ENCODE measurements around the gene MAP4. TPM values are rescaled to one million over a fixed set of nuclear protein-coding genes. Genes with fewer than 3 reads are reported as not detected.

Gene MAP4
- total RNA-seq, 1 experiment from 2014 or later = 137 TPM

DNA sequence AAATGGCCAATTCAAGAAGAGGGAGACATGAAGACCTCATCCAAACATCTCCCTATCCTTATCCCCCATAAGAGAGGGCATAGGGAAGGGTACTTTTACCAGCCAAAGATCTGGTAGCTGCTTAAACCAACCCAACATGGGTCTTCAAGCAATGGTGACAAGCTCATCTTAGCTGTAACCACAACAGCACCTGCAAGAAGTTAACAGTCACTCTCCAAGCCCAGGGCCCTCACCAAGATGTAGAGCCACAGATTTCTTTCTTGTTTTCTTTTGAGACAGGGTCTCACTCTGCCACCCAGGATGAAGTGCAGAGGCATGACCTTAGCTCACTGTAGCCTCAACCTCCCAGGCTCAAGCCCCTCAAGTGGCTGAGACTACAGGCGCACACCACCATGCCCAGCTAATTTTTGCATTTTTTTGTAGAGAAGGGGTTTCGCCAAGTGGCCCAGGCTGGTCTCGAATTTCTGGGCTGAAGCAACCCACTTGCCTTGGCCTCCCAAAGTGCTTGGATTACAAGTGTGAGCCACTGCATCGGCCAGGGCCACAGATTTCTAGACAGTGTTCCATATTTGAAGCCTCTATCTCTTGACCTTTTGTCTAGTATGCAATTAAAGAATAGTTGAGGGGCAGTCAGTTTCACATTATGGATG lies 156.1 kb downstream of the MAP4 start:
- H3K27me3 Mint-ChIP-seq (ENCODE audit: insufficient read depth, unreplicated experiment) = no peaks in the 10 kb centered on the region
- peaks cover 65% of the 10 kb centered on the region for H3K36me3 Mint-ChIP-seq (ENCODE audit: insufficient read depth, unreplicated experiment)
- no peak overlapping the region for H3K27ac Mint-ChIP-seq (ENCODE audit: unreplicated experiment)
- H3K4me3 Mint-ChIP-seq (ENCODE audit: unreplicated experiment) = no peak overlapping the region
- Histone ChIP-seq H3K4me3 (ENCODE audit: low read depth, low read length) (no peak overlapping the region), H3K9me3 (no peaks in the 10 kb centered on the region), H3K36me3 (ENCODE audit: control insufficient read depth, insufficient read depth, low read length) (no peaks in the 10 kb centered on the region; the same call in none of the 2 replicates), H3K27me3 (replicated peaks; ENCODE audit: control insufficient read depth, insufficient read depth, low read length) (no peaks in the 10 kb centered on the region), H3K4me1 (no peaks in the 10 kb centered on the region)
- DNase-seq = no peak
- intact Hi-C loops (cut with micrococcal nuclease; ENCODE audit: unreplicated experiment) = no loop called here
- H3K4me1 Mint-ChIP-seq (ENCODE audit: low read depth, unreplicated experiment) = no peaks in the 10 kb centered on the region
- POLR2A ChIA-PET = no interaction called here
- CTCF ChIA-PET = no interaction called here
- no peaks in the 10 kb centered on the region for H3K9me3 Mint-ChIP-seq (ENCODE audit: unreplicated experiment)
- TF ChIP-seq, protein P1, sequence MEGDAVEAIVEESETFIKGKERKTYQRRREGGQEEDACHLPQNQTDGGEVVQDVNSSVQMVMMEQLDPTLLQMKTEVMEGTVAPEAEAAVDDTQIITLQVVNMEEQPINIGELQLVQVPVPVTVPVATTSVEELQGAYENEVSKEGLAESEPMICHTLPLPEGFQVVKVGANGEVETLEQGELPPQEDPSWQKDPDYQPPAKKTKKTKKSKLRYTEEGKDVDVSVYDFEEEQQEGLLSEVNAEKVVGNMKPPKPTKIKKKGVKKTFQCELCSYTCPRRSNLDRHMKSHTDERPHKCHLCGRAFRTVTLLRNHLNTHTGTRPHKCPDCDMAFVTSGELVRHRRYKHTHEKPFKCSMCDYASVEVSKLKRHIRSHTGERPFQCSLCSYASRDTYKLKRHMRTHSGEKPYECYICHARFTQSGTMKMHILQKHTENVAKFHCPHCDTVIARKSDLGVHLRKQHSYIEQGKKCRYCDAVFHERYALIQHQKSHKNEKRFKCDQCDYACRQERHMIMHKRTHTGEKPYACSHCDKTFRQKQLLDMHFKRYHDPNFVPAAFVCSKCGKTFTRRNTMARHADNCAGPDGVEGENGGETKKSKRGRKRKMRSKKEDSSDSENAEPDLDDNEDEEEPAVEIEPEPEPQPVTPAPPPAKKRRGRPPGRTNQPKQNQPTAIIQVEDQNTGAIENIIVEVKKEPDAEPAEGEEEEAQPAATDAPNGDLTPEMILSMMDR (IDR thresholded peaks at IDR 0.05; ENCODE audit: insufficient read depth in 1 of 2, low read depth in 1 of 2, low read length in 1 of 2, severe bottlenecking in 1 of 2, unreplicated experiment in 1 of 2) = no peak
- no TSS peak for BruUV-seq (replicated peaks)

- H3K27me3 Mint-ChIP-seq (ENCODE audit: insufficient read depth, unreplicated experiment) = no peaks in the 10 kb centered on the region
- H3K9me3 Mint-ChIP-seq (ENCODE audit: unreplicated experiment) = no peaks in the 10 kb centered on the region
- H3K36me3 Mint-ChIP-seq (ENCODE audit: insufficient read depth, unreplicated experiment) = peaks cover 76% of the 10 kb centered on the region
- H3K27me3 ChIP-seq (replicated peaks; ENCODE audit: control insufficient read depth, insufficient read depth, low read length) = no peaks in the 10 kb centered on the region
- no TSS peak for BruUV-seq (replicated peaks)
- no peaks in the 10 kb centered on the region for H3K4me1 ChIP-seq
- intact Hi-C loops (cut with micrococcal nuclease; ENCODE audit: unreplicated experiment) = no loop called here
- no peaks in the 10 kb centered on the region for H3K9me3 ChIP-seq
- CTCF ChIA-PET = no interaction called here
- TF ChIP-seq, protein P1 (IDR thresholded peaks at IDR 0.05; ENCODE audit: insufficient read depth in 1 of 2, low read depth in 1 of 2, low read length in 1 of 2, severe bottlenecking in 1 of 2, unreplicated experiment in 1 of 2) = no peak
- POLR2A ChIA-PET = no interaction called here
- no peaks in the 10 kb centered on the region for H3K4me1 Mint-ChIP-seq (ENCODE audit: low read depth, unreplicated experiment)
- no peak overlapping the region for H3K4me3 Mint-ChIP-seq (ENCODE audit: unreplicated experiment)
- no peak for DNase-seq
- no peak overlapping the region for H3K27ac Mint-ChIP-seq (ENCODE audit: unreplicated experiment)
- H3K36me3 ChIP-seq (ENCODE audit: control insufficient read depth, insufficient read depth, low read length) = no peaks in the 10 kb centered on the region; the same call in none of the 2 replicates
- H3K4me3 ChIP-seq (ENCODE audit: low read depth, low read length) = no peak overlapping the region
Measured at GRCh38 chr3:47857151-47857550, 159.1 kb downstream of the MAP4 start.

DNA sequence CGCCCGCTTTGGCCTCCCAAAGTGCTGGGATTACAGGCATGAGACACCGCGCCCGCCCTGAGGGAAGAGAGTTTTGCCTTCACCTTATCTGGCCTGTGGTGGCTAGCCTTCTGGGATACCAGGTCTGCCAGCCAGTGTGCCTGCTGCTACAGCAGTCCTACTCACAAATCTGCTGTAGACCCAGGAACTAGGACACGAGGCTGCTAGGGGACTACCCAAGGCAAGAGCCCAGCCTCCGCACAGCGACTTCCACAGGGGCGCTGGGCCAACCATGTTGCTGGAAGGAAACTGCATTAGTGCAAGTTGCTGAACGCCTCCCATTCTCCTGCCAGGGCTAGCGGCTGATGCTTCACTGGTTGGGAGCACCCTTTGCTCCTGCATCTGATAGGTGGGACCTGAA lies 159.5 kb downstream of the MAP4 start:
- H3K4me3 ChIP-seq (ENCODE audit: low read depth, low read length) = no peak overlapping the region
- TF ChIP-seq, protein P1 (IDR thresholded peaks at IDR 0.05; ENCODE audit: insufficient read depth in 1 of 2, low read depth in 1 of 2, low read length in 1 of 2, severe bottlenecking in 1 of 2, unreplicated experiment in 1 of 2) = no peak
- no peaks in the 10 kb centered on the region; the same call in none of the 2 replicates for H3K36me3 ChIP-seq (ENCODE audit: control insufficient read depth, insufficient read depth, low read length)
- H3K27me3 ChIP-seq (replicated peaks; ENCODE audit: control insufficient read depth, insufficient read depth, low read length) = no peaks in the 10 kb centered on the region
- H3K9me3 Mint-ChIP-seq (ENCODE audit: unreplicated experiment) = no peaks in the 10 kb centered on the region
- ChIA-PET CTCF (no interaction called here), POLR2A (no interaction called here)
- H3K4me1 Mint-ChIP-seq (ENCODE audit: low read depth, unreplicated experiment) = no peaks in the 10 kb centered on the region
- peaks cover 80% of the 10 kb centered on the region for H3K36me3 Mint-ChIP-seq (ENCODE audit: insufficient read depth, unreplicated experiment)
- BruUV-seq (replicated peaks) = no TSS peak
- intact Hi-C loops (cut with micrococcal nuclease; ENCODE audit: unreplicated experiment) = no loop called here
- no peaks in the 10 kb centered on the region for H3K4me1 ChIP-seq
- no peak overlapping the region for H3K4me3 Mint-ChIP-seq (ENCODE audit: unreplicated experiment)
- H3K27ac Mint-ChIP-seq (ENCODE audit: unreplicated experiment) = no peak overlapping the region
- no peaks in the 10 kb centered on the region for H3K27me3 Mint-ChIP-seq (ENCODE audit: insufficient read depth, unreplicated experiment)
- no peaks in the 10 kb centered on the region for H3K9me3 ChIP-seq
- DNase-seq = no peak

All from Caco-2 (cell line).